GM23338 (cell line): ENCODE measurements around the gene PHLDB1. TPM values are rescaled to one million over a fixed set of nuclear protein-coding genes. Genes with fewer than 3 reads are reported as not detected.

ENCODE experiments used
- ATAC-seq: fragments of 200-7000 bp; cut with Tn5 transposase; 3 replicates; pipeline ENCODE4 v1.9.1; 2020
- DNase-seq: peaks from one replicate; pipeline ENCODE4 v3.0.0-alpha.2; 2015; ENCODE audit warnings: low spot score
- H2AFZ ChIP-seq: fragments of 200-600 bp; sonication (generic); 2 replicates; pipeline ENCODE4 v1.8.0; 2016; ENCODE audit warnings: antibody characterized with exemption, mild to moderate bottlenecking, moderate library complexity
- H3F3A ChIP-seq: fragments of 200-600 bp; sonication (generic); replicated peaks from 2 replicates; pipeline ENCODE4 v1.8.0; 2017; ENCODE audit warnings: antibody characterized with exemption, mixed run types, low read depth
- H3K27ac ChIP-seq: fragments of 200-600 bp; sonication (generic); 2 replicates; pipeline ENCODE4 v1.6.1; 2016; ENCODE audit warnings: low read depth
- H3K27me3 ChIP-seq: fragments of 200-600 bp; sonication (generic); 2 replicates; pipeline ENCODE4 v1.8.0; 2016; ENCODE audit warnings: mild to moderate bottlenecking, mixed run types, moderate library complexity; ENCODE audit not compliant: insufficient read depth
- H3K36me3 ChIP-seq: fragments of 200-600 bp; sonication (generic); 2 replicates; pipeline ENCODE4 v1.8.0; 2016; ENCODE audit warnings: mild to moderate bottlenecking; ENCODE audit not compliant: insufficient read depth
- H3K4me1 ChIP-seq: fragments of 200-600 bp; sonication (generic); 2 replicates; pipeline ENCODE4 v1.8.0; 2016; ENCODE audit warnings: mild to moderate bottlenecking, moderate library complexity; ENCODE audit not compliant: insufficient read depth
- H3K4me2 ChIP-seq: fragments of 200-600 bp; sonication (generic); 2 replicates; pipeline ENCODE4 v1.7.1; 2017; ENCODE audit warnings: mixed run types
- H3K4me3 ChIP-seq: fragments of 200-600 bp; sonication (generic); 2 replicates; pipeline ENCODE4 v1.6.1; 2016; ENCODE audit warnings: mixed run types
- H3K79me2 ChIP-seq: fragments of 200-600 bp; sonication (generic); replicated peaks from 2 replicates; pipeline ENCODE4 v1.8.0; 2017; ENCODE audit warnings: mild to moderate bottlenecking; ENCODE audit not compliant: insufficient read depth
- H3K9me2 ChIP-seq: fragments of 200-600 bp; sonication (generic); 2 replicates; pipeline ENCODE4 v1.8.0; 2017; ENCODE audit not compliant: insufficient read depth
- H4K20me1 ChIP-seq: fragments of 200-600 bp; sonication (generic); replicated peaks from 2 replicates; pipeline ENCODE4 v1.8.0; 2017; ENCODE audit warnings: mild to moderate bottlenecking; ENCODE audit not compliant: insufficient read depth
- H3K27ac Mint-ChIP-seq: 2 replicates; pipeline ENCODE4 v1.8.0; 2020; ENCODE audit warnings: inconsistent platforms, mild to moderate bottlenecking, moderate library complexity, mixed read lengths
- H3K27me3 Mint-ChIP-seq: 3 replicates; pipeline ENCODE4 v1.8.0; 2022; ENCODE audit warnings: low read depth, mild to moderate bottlenecking, moderate library complexity, mixed read lengths, inconsistent platforms; ENCODE audit not compliant: insufficient read depth, poor library complexity
- H3K36me3 Mint-ChIP-seq: 3 replicates; pipeline ENCODE4 v1.8.0; 2021; ENCODE audit warnings: low read depth, mild to moderate bottlenecking, inconsistent platforms, moderate library complexity, mixed read lengths
- H3K4me1 Mint-ChIP-seq: 3 replicates; pipeline ENCODE4 v1.8.0; 2020; ENCODE audit warnings: mild to moderate bottlenecking, inconsistent platforms, mixed read lengths
- H3K4me3 Mint-ChIP-seq: 3 replicates; pipeline ENCODE4 v1.8.0; 2021; ENCODE audit warnings: moderate library complexity, mild to moderate bottlenecking, inconsistent platforms, mixed read lengths
- H3K9me3 Mint-ChIP-seq: 3 replicates; pipeline ENCODE4 v1.8.0; 2020; ENCODE audit warnings: moderate library complexity, mild to moderate bottlenecking, inconsistent platforms, mixed read lengths
- CREB1 ChIP-seq: fragments of 250-450 bp; sonication (Bioruptor Pico); IDR thresholded peaks from 2 replicates; pipeline ENCODE4 v1.5.0; 2020; ENCODE audit warnings: low read depth, mild to moderate bottlenecking, moderate library complexity
- CTCF ChIP-seq, 2 experiments: fragments of 200-600 bp in 1 of 2; sonication (generic) in 1 of 2; conservative IDR thresholded peaks; 2 replicates each; pipeline versions ENCODE4 v1.5.1 to v1.6.1; 2016 to 2017; ENCODE audit warnings: antibody characterized with exemption in 2 of 2, low read depth in 2 of 2, mild to moderate bottlenecking in 2 of 2, moderate library complexity in 1 of 2
- EZH2phosphoT487 ChIP-seq: fragments of 200-600 bp; sonication (generic); IDR thresholded peaks from one replicate; pipeline ENCODE4 v1.8.1; 2018; ENCODE audit warnings: antibody characterized with exemption; ENCODE audit not compliant: unreplicated experiment
- NANOG ChIP-seq: IDR thresholded peaks from 2 replicates; pipeline ENCODE4 v1.6.1; 2016; ENCODE audit warnings: antibody characterized with exemption, borderline replicate concordance
- POLR2AphosphoS5 ChIP-seq: IDR thresholded peaks from 2 replicates; pipeline ENCODE4 v1.6.1; 2016; ENCODE audit warnings: antibody characterized with exemption, low read depth
- STAT1 ChIP-seq: IDR thresholded peaks from one replicate; pipeline ENCODE4 v1.6.1; 2016; ENCODE audit warnings: antibody characterized with exemption; ENCODE audit not compliant: unreplicated experiment
- ZNF114 ChIP-seq: fragments of 250-450 bp; sonication (Bioruptor Pico); IDR thresholded peaks from 2 replicates; pipeline ENCODE4 v1.5.0; 2020; ENCODE audit warnings: mild to moderate bottlenecking, moderate library complexity
- ZNF331 ChIP-seq: fragments of 250-450 bp; sonication (Bioruptor Pico); IDR thresholded peaks from 2 replicates; pipeline ENCODE4 v1.5.0; 2020; ENCODE audit warnings: low read depth, mild to moderate bottlenecking, moderate library complexity
- ZNF462 ChIP-seq: fragments of 250-450 bp; sonication (Bioruptor Pico); IDR thresholded peaks from 2 replicates; pipeline ENCODE4 v1.5.0; 2020; ENCODE audit warnings: mild to moderate bottlenecking, moderate library complexity
- polyA plus RNA-seq: library from polyadenylated mRNA; unstranded; fragments of >200 nt; fragmentation: Nextera tagmentation; extraction: Ambion mirVana; gene quantifications from 2 replicates; pipeline ENCODE4 v1.2.1, GENCODE V29; 2016
- total RNA-seq: library from RNA; depleted of rRNA; stranded (reverse); fragments of >200 nt; shearing (Covaris generic); gene quantifications from 2 replicates; pipeline ENCODE4 v1.2.3, GENCODE V29; 2014
- TF ChIP-seq, protein P1 (sequence below): IDR thresholded peaks from one replicate; pipeline ENCODE4 v1.6.1; 2018; ENCODE audit warnings: antibody characterized with exemption; ENCODE audit not compliant: unreplicated experiment

PHLDB1 gene
- total and polyA plus RNA-seq, 2 experiments from 2014 or later: 46.0 to 85.2 TPM

DNA sequence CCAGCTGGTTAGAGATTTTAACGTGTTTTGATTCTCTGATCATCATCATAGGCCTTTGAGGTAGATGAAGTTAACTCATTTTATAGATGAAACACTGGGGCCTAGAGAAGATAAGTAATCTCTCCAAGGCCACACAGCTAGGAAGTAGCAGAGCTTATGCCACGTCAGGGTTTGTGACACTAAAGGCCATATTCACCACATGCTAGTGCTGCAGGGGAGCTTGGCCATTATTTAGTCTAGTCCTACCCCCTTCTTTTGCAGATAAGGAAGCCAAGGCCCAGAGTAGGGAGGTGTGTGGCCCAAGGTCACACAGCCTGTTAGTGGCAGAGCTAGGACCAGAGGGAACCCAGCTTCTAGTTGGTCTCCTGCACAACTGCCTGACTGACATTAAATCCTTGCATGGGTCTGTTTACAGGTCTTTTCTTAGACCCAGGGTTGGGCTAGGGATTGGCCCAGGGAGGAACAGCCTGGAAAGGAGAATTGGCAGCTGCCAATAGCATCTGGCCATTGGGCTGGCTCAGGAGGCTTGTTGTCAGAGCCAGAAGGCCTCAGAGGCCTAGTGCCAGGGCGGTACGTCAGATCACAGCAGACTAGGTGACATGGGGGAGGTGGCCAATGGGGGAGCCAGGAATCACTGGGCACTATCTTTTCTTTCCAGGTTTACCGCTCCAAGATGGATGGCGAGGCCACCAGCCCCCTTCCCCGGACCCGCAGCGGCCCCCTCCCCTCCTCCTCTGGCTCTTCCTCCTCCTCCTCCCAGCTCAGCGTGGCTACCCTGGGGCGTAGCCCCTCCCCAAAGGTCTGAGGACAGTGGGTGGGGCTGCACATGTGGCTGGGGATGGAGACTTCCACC lies 36.0 kb downstream of the PHLDB1 start:
- no peak for TF ChIP-seq ZNF462
- Histone ChIP-seq H3K27me3 (no peaks in the 10 kb centered on the region), H3K79me2 (no peaks in the 10 kb centered on the region), H3K9me2 (no peaks in the 10 kb centered on the region), H4K20me1 (peaks cover 18% of the 10 kb centered on the region; the same call in 1 of the 2 replicates), H2AFZ (no peak overlapping the region), H3K4me3 (no peak overlapping the region), H3K27ac (no peak overlapping the region), H3K36me3 (peaks cover 16% of the 10 kb centered on the region), H3F3A (no peaks in the 10 kb centered on the region), H3K4me1 (no peaks in the 10 kb centered on the region), H3K4me2 (no peak overlapping the region)
- Mint-ChIP-seq H3K27me3 (peaks cover 2% of the 10 kb centered on the region), H3K4me3 (no peak overlapping the region), H3K36me3 (peaks cover 43% of the 10 kb centered on the region), H3K27ac (no peak overlapping the region), H3K9me3 (no peaks in the 10 kb centered on the region; the same call in 2 of the 3 replicates), H3K4me1 (no peaks in the 10 kb centered on the region)
- DNase-seq (no peak), ATAC-seq (no peak)

DNA sequence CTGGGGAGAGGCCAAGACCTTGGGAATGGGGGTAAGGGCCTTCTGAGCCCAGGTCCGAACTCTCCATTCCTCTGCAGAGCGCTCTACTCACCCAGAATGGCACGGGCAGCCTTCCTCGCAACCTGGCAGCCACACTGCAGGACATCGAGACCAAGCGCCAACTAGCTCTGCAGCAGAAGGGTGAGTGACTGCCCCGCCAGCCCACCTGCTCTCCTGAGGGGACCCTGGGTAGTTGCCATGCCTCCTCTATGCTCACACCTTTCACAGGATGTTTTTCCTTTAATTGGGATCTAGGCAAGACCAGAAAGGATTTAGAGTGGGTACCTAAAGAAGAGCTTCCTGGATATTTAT lies 36.6 kb downstream of the PHLDB1 start:
- Mint-ChIP-seq H3K27me3 (peaks cover 2% of the 10 kb centered on the region), H3K36me3 (peaks cover 44% of the 10 kb centered on the region), H3K4me1 (no peaks in the 10 kb centered on the region), H3K9me3 (no peaks in the 10 kb centered on the region; the same call in 2 of the 3 replicates), H3K27ac (no peak overlapping the region), H3K4me3 (no peak overlapping the region)
- DNase-seq: no peak
- Histone ChIP-seq H3K4me1 (no peaks in the 10 kb centered on the region), H3K36me3 (peaks cover 22% of the 10 kb centered on the region), H3K79me2 (no peaks in the 10 kb centered on the region), H3K27me3 (no peaks in the 10 kb centered on the region), H3K4me2 (no peak overlapping the region), H3F3A (no peaks in the 10 kb centered on the region), H3K9me2 (no peaks in the 10 kb centered on the region), H4K20me1 (peaks cover 19% of the 10 kb centered on the region; the same call in 1 of the 2 replicates), H3K4me3 (no peak overlapping the region), H3K27ac (no peak overlapping the region), H2AFZ (no peak overlapping the region)
- no peak for ATAC-seq
- no peak for TF ChIP-seq POLR2AphosphoS5
- TF ChIP-seq NANOG: no peak
- TF ChIP-seq, protein P1, sequence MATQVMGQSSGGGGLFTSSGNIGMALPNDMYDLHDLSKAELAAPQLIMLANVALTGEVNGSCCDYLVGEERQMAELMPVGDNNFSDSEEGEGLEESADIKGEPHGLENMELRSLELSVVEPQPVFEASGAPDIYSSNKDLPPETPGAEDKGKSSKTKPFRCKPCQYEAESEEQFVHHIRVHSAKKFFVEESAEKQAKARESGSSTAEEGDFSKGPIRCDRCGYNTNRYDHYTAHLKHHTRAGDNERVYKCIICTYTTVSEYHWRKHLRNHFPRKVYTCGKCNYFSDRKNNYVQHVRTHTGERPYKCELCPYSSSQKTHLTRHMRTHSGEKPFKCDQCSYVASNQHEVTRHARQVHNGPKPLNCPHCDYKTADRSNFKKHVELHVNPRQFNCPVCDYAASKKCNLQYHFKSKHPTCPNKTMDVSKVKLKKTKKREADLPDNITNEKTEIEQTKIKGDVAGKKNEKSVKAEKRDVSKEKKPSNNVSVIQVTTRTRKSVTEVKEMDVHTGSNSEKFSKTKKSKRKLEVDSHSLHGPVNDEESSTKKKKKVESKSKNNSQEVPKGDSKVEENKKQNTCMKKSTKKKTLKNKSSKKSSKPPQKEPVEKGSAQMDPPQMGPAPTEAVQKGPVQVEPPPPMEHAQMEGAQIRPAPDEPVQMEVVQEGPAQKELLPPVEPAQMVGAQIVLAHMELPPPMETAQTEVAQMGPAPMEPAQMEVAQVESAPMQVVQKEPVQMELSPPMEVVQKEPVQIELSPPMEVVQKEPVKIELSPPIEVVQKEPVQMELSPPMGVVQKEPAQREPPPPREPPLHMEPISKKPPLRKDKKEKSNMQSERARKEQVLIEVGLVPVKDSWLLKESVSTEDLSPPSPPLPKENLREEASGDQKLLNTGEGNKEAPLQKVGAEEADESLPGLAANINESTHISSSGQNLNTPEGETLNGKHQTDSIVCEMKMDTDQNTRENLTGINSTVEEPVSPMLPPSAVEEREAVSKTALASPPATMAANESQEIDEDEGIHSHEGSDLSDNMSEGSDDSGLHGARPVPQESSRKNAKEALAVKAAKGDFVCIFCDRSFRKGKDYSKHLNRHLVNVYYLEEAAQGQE: no peak
- TF ChIP-seq CREB1 (CRISPR knock-in tag): no peak
- TF ChIP-seq ZNF114: no peak
- no peak for TF ChIP-seq STAT1
- TF ChIP-seq CTCF (conservative IDR thresholded peaks at IDR 0.05; ENCODE audit: low read depth in 2 of 2): no peak
- no peak for TF ChIP-seq ZNF331 (CRISPR knock-in tag)
- no peak for TF ChIP-seq EZH2phosphoT487
